Measurements from ENCODE around the gene ADARB2.

DNA sequence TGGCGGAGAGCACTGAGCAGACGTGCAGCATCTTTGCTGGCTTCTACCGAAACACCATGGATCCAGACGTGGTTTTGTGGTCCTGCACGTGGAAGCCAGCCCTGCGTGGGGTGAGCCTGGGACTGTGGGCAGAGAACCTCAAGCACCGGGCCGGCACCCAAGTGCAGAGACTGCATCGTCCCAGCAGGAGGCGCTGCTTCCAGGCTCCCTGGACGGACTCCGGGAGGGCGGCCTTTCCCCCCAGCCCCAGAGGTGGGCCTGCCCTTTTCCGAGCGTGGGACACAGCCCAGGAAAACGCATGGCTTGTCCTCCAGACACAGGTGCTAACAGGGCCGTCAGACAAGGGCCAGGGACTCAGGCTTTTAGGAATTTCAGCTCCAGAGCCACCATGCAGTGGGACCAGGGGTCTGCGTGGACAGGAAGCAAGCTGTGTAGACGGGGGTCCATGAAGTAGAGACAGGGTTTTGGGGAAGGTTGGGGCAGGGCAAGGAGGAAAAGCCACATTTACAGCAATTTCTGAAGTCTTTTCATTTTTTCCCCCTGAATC is 377.2 kb downstream of the ADARB2 start:
- no peak for TF ChIP-seq TARDBP (IDR thresholded peaks at IDR 0.05)
- TF ChIP-seq FOXA1 (IDR thresholded peaks at IDR 0.05), result no peak
- TF ChIP-seq BHLHE40 (IDR thresholded peaks at IDR 0.05; ENCODE audit: borderline replicate concordance), result no peak
- TF ChIP-seq ARNT (IDR thresholded peaks at IDR 0.05), result no peak
- TF ChIP-seq, protein P1, sequence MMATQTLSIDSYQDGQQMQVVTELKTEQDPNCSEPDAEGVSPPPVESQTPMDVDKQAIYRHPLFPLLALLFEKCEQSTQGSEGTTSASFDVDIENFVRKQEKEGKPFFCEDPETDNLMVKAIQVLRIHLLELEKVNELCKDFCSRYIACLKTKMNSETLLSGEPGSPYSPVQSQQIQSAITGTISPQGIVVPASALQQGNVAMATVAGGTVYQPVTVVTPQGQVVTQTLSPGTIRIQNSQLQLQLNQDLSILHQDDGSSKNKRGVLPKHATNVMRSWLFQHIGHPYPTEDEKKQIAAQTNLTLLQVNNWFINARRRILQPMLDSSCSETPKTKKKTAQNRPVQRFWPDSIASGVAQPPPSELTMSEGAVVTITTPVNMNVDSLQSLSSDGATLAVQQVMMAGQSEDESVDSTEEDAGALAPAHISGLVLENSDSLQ (IDR thresholded peaks at IDR 0.05), result no peak
- TF ChIP-seq ZNF384 (IDR thresholded peaks at IDR 0.05), result no peak

All from HEK293T (cell line).